SK-N-SH (cell line): ENCODE data around the gene SEZ6.

ENCODE experiments used
- ELF1 ChIP-seq: IDR thresholded peaks from 2 replicates; pipeline ENCODE4 v1.4.0; 2012
- EP300 ChIP-seq, 2 experiments: IDR thresholded peaks; 2 replicates each; pipeline versions ENCODE4 v1.4.0 to v1.6.1; 2012; ENCODE audit warnings: borderline replicate concordance in 1 of 2, low read depth in 1 of 2, low read length in 1 of 2
- EZH2phosphoT487 ChIP-seq: fragments of 200-600 bp; sonication (generic); IDR thresholded peaks from 2 replicates; pipeline ENCODE4 v1.6.1; 2017; ENCODE audit warnings: low read depth, mixed run types, mild to moderate bottlenecking, antibody characterized with exemption, moderate library complexity, borderline replicate concordance
- FOXM1 ChIP-seq: IDR thresholded peaks from 2 replicates; pipeline ENCODE4 v1.4.0; 2012; ENCODE audit warnings: low read depth, mild to moderate bottlenecking
- GATA2 ChIP-seq: sonication (generic); formaldehyde crosslinking; IDR thresholded peaks from 2 replicates; pipeline ENCODE4 v1.5.0; 2020; ENCODE audit warnings: mild to moderate bottlenecking, missing genetic modification reagents
- NFIC ChIP-seq: IDR thresholded peaks from 2 replicates; pipeline ENCODE4 v1.4.0; 2012; ENCODE audit warnings: borderline replicate concordance
- SIN3A ChIP-seq: IDR thresholded peaks from 2 replicates; pipeline ENCODE4 v1.6.1; 2012; ENCODE audit warnings: low read depth, mild to moderate bottlenecking, low read length, moderate library complexity, borderline replicate concordance
- SMC3 ChIP-seq: IDR thresholded peaks from 2 replicates; pipeline ENCODE4 v1.6.1; 2012; ENCODE audit warnings: low read depth, low read length, improper control_type of control experiment
- TCF12 ChIP-seq: IDR thresholded peaks from 2 replicates; pipeline ENCODE4 v1.4.0; 2012
- TF ChIP-seq, protein P1 (sequence below): IDR thresholded peaks from 2 replicates; pipeline ENCODE4 v1.4.0; 2012; ENCODE audit warnings: low read depth, borderline replicate concordance
- TF ChIP-seq, protein P2 (sequence below): fragments of 200-600 bp; sonication (generic); IDR thresholded peaks from 2 replicates; pipeline ENCODE4 v1.6.1; 2017; ENCODE audit warnings: antibody characterized with exemption, mild to moderate bottlenecking, moderate library complexity
- TF ChIP-seq, protein P3 (sequence below): IDR thresholded peaks from 2 replicates; pipeline ENCODE4 v1.4.0; 2012; ENCODE audit warnings: low read depth
- TF ChIP-seq, protein P4 (sequence below): fragments of 150-350 bp; IDR thresholded peaks from 2 replicates; pipeline ENCODE4 v1.6.1; 2017; ENCODE audit warnings: antibody characterized with exemption, low read length, low read depth, borderline replicate concordance
- TF ChIP-seq, protein P5 (sequence below): fragments of 150-350 bp; IDR thresholded peaks from 2 replicates; pipeline ENCODE4 v1.6.1; 2016; ENCODE audit warnings: mild to moderate bottlenecking, low read depth, low read length

DNA sequence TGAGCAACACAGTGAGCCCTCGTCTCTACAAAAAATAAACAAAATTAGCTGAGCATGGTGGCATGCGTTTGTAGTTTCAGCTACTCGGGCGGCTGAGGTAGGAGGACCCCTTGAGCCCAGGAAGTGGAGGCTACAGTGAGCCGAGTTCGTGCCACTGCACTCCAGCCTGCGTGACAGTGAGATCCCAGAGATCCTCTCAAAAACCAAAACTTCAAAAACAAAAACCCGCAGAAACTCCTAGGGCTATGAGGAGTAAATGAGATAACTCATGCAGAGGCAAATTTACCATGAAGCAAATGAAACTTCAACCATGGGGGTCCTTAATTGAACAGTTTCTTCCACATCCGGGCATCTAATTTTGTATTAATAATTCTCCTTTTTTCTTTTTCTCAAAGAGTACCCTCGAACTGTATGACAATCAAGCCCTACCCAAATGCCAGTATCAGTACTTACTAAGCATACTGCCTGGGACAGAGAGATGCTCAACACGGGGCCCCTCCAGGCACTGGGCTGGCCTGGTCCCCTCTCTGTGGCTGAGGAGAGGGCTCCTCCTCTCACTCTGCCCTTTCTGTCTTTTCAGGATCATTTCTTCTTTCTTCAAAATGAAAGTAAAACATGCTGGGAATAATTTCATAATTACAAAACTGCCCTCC lies 36.3 kb upstream of the SEZ6 start:
- TF ChIP-seq, protein P1, sequence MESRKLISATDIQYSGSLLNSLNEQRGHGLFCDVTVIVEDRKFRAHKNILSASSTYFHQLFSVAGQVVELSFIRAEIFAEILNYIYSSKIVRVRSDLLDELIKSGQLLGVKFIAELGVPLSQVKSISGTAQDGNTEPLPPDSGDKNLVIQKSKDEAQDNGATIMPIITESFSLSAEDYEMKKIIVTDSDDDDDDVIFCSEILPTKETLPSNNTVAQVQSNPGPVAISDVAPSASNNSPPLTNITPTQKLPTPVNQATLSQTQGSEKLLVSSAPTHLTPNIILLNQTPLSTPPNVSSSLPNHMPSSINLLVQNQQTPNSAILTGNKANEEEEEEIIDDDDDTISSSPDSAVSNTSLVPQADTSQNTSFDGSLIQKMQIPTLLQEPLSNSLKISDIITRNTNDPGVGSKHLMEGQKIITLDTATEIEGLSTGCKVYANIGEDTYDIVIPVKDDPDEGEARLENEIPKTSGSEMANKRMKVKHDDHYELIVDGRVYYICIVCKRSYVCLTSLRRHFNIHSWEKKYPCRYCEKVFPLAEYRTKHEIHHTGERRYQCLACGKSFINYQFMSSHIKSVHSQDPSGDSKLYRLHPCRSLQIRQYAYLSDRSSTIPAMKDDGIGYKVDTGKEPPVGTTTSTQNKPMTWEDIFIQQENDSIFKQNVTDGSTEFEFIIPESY = no peak
- TF ChIP-seq TCF12 (no peak), NFIC (no peak), EP300 (IDR thresholded peaks at IDR 0.05; ENCODE audit: borderline replicate concordance in 1 of 2, low read depth in 1 of 2, low read length in 1 of 2) (0 out of 4 replicates have a peak, but pooled peaks of 1 of the 2 experiments have one; percentile 2), SIN3A (no peak), SMC3 (no peak), FOXM1 (no peak), EZH2phosphoT487 (no peak), ELF1 (no peak), GATA2 (CRISPR knock-in tag) (no peak)
- TF ChIP-seq, protein P2, sequence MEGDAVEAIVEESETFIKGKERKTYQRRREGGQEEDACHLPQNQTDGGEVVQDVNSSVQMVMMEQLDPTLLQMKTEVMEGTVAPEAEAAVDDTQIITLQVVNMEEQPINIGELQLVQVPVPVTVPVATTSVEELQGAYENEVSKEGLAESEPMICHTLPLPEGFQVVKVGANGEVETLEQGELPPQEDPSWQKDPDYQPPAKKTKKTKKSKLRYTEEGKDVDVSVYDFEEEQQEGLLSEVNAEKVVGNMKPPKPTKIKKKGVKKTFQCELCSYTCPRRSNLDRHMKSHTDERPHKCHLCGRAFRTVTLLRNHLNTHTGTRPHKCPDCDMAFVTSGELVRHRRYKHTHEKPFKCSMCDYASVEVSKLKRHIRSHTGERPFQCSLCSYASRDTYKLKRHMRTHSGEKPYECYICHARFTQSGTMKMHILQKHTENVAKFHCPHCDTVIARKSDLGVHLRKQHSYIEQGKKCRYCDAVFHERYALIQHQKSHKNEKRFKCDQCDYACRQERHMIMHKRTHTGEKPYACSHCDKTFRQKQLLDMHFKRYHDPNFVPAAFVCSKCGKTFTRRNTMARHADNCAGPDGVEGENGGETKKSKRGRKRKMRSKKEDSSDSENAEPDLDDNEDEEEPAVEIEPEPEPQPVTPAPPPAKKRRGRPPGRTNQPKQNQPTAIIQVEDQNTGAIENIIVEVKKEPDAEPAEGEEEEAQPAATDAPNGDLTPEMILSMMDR = no peak
- TF ChIP-seq, protein P3, sequence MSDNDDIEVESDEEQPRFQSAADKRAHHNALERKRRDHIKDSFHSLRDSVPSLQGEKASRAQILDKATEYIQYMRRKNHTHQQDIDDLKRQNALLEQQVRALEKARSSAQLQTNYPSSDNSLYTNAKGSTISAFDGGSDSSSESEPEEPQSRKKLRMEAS = no peak
- TF ChIP-seq, protein P4, sequence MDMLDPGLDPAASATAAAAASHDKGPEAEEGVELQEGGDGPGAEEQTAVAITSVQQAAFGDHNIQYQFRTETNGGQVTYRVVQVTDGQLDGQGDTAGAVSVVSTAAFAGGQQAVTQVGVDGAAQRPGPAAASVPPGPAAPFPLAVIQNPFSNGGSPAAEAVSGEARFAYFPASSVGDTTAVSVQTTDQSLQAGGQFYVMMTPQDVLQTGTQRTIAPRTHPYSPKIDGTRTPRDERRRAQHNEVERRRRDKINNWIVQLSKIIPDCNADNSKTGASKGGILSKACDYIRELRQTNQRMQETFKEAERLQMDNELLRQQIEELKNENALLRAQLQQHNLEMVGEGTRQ = no peak
- TF ChIP-seq, protein P5, sequence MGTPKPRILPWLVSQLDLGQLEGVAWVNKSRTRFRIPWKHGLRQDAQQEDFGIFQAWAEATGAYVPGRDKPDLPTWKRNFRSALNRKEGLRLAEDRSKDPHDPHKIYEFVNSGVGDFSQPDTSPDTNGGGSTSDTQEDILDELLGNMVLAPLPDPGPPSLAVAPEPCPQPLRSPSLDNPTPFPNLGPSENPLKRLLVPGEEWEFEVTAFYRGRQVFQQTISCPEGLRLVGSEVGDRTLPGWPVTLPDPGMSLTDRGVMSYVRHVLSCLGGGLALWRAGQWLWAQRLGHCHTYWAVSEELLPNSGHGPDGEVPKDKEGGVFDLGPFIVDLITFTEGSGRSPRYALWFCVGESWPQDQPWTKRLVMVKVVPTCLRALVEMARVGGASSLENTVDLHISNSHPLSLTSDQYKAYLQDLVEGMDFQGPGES = no peak
